Mesenchymal stem cell (in vitro differentiated cells and primary cell): ENCODE data around the gene MYL5.
A peak's percentile ranks its signal among the peaks of the same experiment; 100 is the strongest.
"Not testable (repeated sequence)": the region's sequence is repeated elsewhere in the genome, so short reads cannot be mapped to it uniquely, and the experiment has no call there.

Experiments
- DNase-seq: peaks from one replicate; pipeline ENCODE4 v3.0.0-alpha.2; 2013
- H2AFZ ChIP-seq: one replicate; pipeline ENCODE4 v1.6.1; 2013; ENCODE audit warnings: low read depth, mild to moderate bottlenecking, control low read depth, inconsistent platforms, low read length, moderate library complexity
- H2AK5ac ChIP-seq: 2 replicates; pipeline ENCODE4 v1.6.1; 2013; ENCODE audit warnings: low read length, moderate library complexity, mild to moderate bottlenecking, inconsistent platforms; ENCODE audit not compliant: severe bottlenecking
- H2BK120ac ChIP-seq: one replicate; pipeline ENCODE4 v1.6.1; 2013; ENCODE audit warnings: low read depth, mild to moderate bottlenecking, inconsistent platforms, low read length, moderate library complexity
- H2BK12ac ChIP-seq, 2 experiments: one replicate each; pipeline ENCODE4 v1.6.1; 2013; ENCODE audit warnings: inconsistent platforms in 2 of 2, low read length in 2 of 2, mild to moderate bottlenecking in 2 of 2, moderate library complexity in 2 of 2, control low read depth in 1 of 2
- H2BK15ac ChIP-seq: one replicate; pipeline ENCODE4 v1.6.1; 2013; ENCODE audit warnings: mild to moderate bottlenecking, low read depth, inconsistent platforms; ENCODE audit not compliant: poor library complexity, severe bottlenecking
- H2BK5ac ChIP-seq: 2 replicates; pipeline ENCODE4 v1.6.1; 2013; ENCODE audit warnings: low read depth, mild to moderate bottlenecking, low read length, control low read depth, inconsistent platforms; ENCODE audit not compliant: poor library complexity, severe bottlenecking
- H3K14ac ChIP-seq, 2 experiments: one replicate each; pipeline ENCODE4 v1.6.1; 2013; ENCODE audit warnings: inconsistent platforms in 2 of 2, low read length in 2 of 2, control low read depth in 1 of 2, mild to moderate bottlenecking in 1 of 2, moderate library complexity in 1 of 2
- H3K18ac ChIP-seq, 2 experiments: one replicate each; pipeline ENCODE4 v1.6.1; 2013; ENCODE audit warnings: inconsistent platforms in 2 of 2, low read length in 2 of 2, control low read depth in 1 of 2, low read depth in 1 of 2, mild to moderate bottlenecking in 1 of 2
- H3K23ac ChIP-seq, 2 experiments: one replicate each; pipeline ENCODE4 v1.6.1; 2013; ENCODE audit warnings: inconsistent platforms in 2 of 2, low read length in 2 of 2, mild to moderate bottlenecking in 2 of 2, moderate library complexity in 2 of 2, control low read depth in 1 of 2
- H3K27ac ChIP-seq: 2 replicates; pipeline ENCODE4 v1.5.1; 2013; ENCODE audit warnings: mild to moderate bottlenecking, moderate library complexity, low read length, control low read depth, inconsistent platforms; ENCODE audit not compliant: poor library complexity, severe bottlenecking
- H3K27me3 ChIP-seq, 2 experiments: 2 replicates each; pipeline versions ENCODE4 v1.6.1 to v1.7.0; 2013; ENCODE audit warnings: low read length in 2 of 2, mild to moderate bottlenecking in 2 of 2, moderate library complexity in 2 of 2, control low read depth in 1 of 2, inconsistent platforms in 1 of 2; ENCODE audit not compliant: control insufficient read depth in 1 of 2, insufficient read depth in 1 of 2
- H3K36me3 ChIP-seq, 2 experiments: 2 replicates each; pipeline versions ENCODE4 v1.6.1 to v1.7.0; 2013; ENCODE audit warnings: low read length in 2 of 2, control low read depth in 1 of 2, inconsistent platforms in 1 of 2, low read depth in 1 of 2, mild to moderate bottlenecking in 1 of 2; ENCODE audit not compliant: insufficient read depth in 2 of 2, control insufficient read depth in 1 of 2
- H3K4ac ChIP-seq, 2 experiments: one replicate each; pipeline ENCODE4 v1.6.1; 2013; ENCODE audit warnings: inconsistent platforms in 2 of 2, low read length in 2 of 2, mild to moderate bottlenecking in 2 of 2, moderate library complexity in 2 of 2, control low read depth in 1 of 2, low read depth in 1 of 2
- H3K4me1 ChIP-seq: 2 replicates; pipeline ENCODE4 v1.6.1; 2013; ENCODE audit warnings: low read depth, low read length, control low read depth; ENCODE audit not compliant: control insufficient read depth, insufficient read depth
- H3K4me2 ChIP-seq: 2 replicates; pipeline ENCODE4 v1.6.1; 2013; ENCODE audit warnings: low read length, mild to moderate bottlenecking, inconsistent platforms; ENCODE audit not compliant: poor library complexity, severe bottlenecking
- H3K4me3 ChIP-seq, 2 experiments: 2 replicates each; pipeline versions ENCODE4 v1.5.1 to v1.7.0; 2013; ENCODE audit warnings: low read length in 2 of 2, mild to moderate bottlenecking in 2 of 2, control low read depth in 1 of 2, low read depth in 1 of 2; ENCODE audit not compliant: insufficient read depth in 1 of 2
- H3K79me1 ChIP-seq: replicated peaks from 2 replicates; pipeline ENCODE4 v1.6.1; 2013; ENCODE audit warnings: mild to moderate bottlenecking, control low read depth, low read length, inconsistent platforms; ENCODE audit not compliant: poor library complexity, severe bottlenecking
- H3K9ac ChIP-seq: 2 replicates; pipeline ENCODE4 v1.7.0; 2013; ENCODE audit warnings: mild to moderate bottlenecking, low read length, moderate library complexity
- H3K9me3 ChIP-seq: 2 replicates; pipeline ENCODE4 v1.7.0; 2013; ENCODE audit warnings: mild to moderate bottlenecking, low read length; ENCODE audit not compliant: control insufficient read depth
- H4K8ac ChIP-seq: one replicate; pipeline ENCODE4 v1.6.1; 2013; ENCODE audit warnings: inconsistent platforms, mild to moderate bottlenecking, low read length, moderate library complexity
- H4K91ac ChIP-seq: one replicate; pipeline ENCODE4 v1.6.1; 2013; ENCODE audit warnings: mild to moderate bottlenecking, low read length, inconsistent platforms
- WGBS: methylation state at CpG from one replicate; pipeline ENCODE4 v1.1.7; 2013; ENCODE audit warnings: mixed read lengths; 5-methylcytosine and 5-hydroxymethylcytosine counted together

MYL5 gene

DNA sequence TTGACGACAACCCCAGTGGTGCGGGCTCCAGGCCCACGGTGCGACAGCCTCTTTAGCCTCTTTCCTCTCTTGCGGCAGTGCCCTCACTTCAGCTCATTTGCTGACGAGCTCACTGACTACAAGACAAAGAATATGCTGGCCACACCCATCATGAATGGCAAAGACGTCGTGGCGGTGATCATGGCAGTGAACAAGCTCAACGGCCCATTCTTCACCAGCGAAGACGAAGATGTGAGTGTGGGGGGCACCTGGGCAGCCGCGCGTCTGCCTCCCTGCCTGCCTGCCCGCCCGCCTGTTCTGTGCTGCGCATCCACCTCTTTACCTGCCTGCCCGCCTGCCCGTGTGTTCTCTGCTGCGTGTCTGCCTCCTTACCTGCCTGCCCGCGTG, 39.8 kb upstream of the MYL5 start:
- H2BK5ac ChIP-seq: no peak overlapping the region
- no peak overlapping the region for H2BK120ac ChIP-seq
- H3K36me3 ChIP-seq: no peaks in the 10 kb centered on the region
- no peak overlapping the region for H4K8ac ChIP-seq
- peaks cover 3% of the 10 kb centered on the region for H3K4me1 ChIP-seq
- no peak overlapping the region for H3K9ac ChIP-seq
- H3K27me3 ChIP-seq: peaks cover 6 to 18% of the 10 kb centered on the region in 2 experiments
- H2AFZ ChIP-seq: no peak overlapping the region
- no peaks in the 10 kb centered on the region for H3K79me1 ChIP-seq
- no peak overlapping the region for H2BK15ac ChIP-seq
- 87% methylated on average over 19 of the region's 23 CpGs for WGBS
- H3K4me3 ChIP-seq: no peak overlapping the region
- DNase-seq: no peak
- no peak overlapping the region for H3K4ac ChIP-seq
- H2AK5ac ChIP-seq: no peak overlapping the region
- no peak overlapping the region for H3K4me2 ChIP-seq
- H4K91ac ChIP-seq: no peak overlapping the region
- peaks cover 11% of the 10 kb centered on the region for H3K9me3 ChIP-seq
- H2BK12ac ChIP-seq: no peak overlapping the region
- H3K14ac ChIP-seq: no peak overlapping the region
- H3K23ac ChIP-seq: no peak overlapping the region
- no peak overlapping the region for H3K27ac ChIP-seq
- no peak overlapping the region for H3K18ac ChIP-seq

DNA sequence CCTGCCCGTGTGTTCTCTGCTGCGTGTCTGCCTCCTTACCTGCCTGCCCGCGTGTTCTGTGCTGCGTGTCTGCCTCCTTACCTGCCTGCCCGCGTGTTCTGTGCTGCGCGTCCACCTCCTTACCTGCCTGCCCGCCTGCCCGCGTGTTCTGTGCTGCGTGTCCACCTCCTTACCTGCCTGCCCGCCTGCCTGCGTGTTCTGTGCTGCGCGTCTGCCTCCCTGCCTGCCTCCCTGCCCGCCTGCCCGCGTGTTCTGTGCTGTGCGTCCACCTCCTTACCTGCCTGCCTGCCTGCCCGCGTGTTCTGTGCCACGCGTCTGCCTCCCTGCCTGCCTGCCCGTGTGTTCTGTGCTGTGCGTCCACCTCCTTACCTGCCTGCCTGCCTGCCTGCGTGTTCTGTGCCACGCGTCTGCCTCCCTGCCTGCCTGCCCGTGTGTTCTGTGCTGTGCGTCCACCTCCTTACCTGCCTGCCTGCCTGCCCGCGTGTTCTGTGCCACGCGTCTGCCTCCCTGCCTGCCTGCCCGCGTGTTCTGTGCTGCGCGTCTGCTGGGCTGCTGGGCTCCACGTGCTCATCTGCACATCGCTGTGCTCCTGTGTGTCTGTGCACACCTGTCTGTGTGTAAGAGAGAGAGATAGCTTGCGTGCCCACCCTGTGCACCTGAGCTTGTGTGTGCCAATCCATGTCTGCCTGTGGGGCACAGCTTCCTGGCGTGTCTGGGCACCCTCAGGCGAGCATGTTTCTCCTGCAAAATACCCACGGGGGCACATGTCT, 39.1 kb upstream of the MYL5 start:
- H3K27ac ChIP-seq, H3K79me1 ChIP-seq, H2BK15ac ChIP-seq, H3K4me3 ChIP-seq, H3K4ac ChIP-seq, H3K4me1 ChIP-seq, H3K18ac ChIP-seq, H3K36me3 ChIP-seq, H3K9ac ChIP-seq, H2BK120ac ChIP-seq, H2AK5ac ChIP-seq, H2AFZ ChIP-seq, H3K4me2 ChIP-seq, H3K14ac ChIP-seq, H2BK5ac ChIP-seq, DNase-seq, H4K8ac ChIP-seq, H3K23ac ChIP-seq, H2BK12ac ChIP-seq: not testable (repeated sequence)
- Histone ChIP-seq H3K27me3 (peaks cover 6 to 11% of the 10 kb centered on the region in 2 experiments), H4K91ac (peak overlapping the region; percentile 18), H3K9me3 (peaks cover 11% of the 10 kb centered on the region)
- 93% methylated on average over 46 of the region's 46 CpGs for whole genome bisulfite sequencing

- no peak for DNase-seq
- Histone ChIP-seq H3K9ac (no peak overlapping the region), H3K23ac (no peak overlapping the region), H3K4ac (no peak overlapping the region), H3K27me3 (peaks cover 4 to 6% of the 10 kb centered on the region in 2 experiments), H3K4me3 (no peak overlapping the region), H3K14ac (no peak overlapping the region), H2BK120ac (no peak overlapping the region), H3K4me1 (peaks cover 1% of the 10 kb centered on the region), H3K79me1 (no peaks in the 10 kb centered on the region), H2BK15ac (no peak overlapping the region), H3K18ac (no peak overlapping the region), H3K9me3 (peaks cover 10% of the 10 kb centered on the region), H4K8ac (no peak overlapping the region), H2AFZ (no peak overlapping the region), H3K36me3 (no peaks in the 10 kb centered on the region), H2BK5ac (no peak overlapping the region), H3K27ac (no peak overlapping the region), H2BK12ac (no peak overlapping the region), H4K91ac (no peak overlapping the region), H3K4me2 (no peak overlapping the region), H2AK5ac (no peak overlapping the region)
- 91% methylated on average over 22 of the region's 22 CpGs for WGBS
Measured at GRCh38 chr4:635851-636627, 38.3 kb upstream of the MYL5 start.

GRCh38 chr4:636628-637159, 37.6 kb upstream of the MYL5 start:
- Histone ChIP-seq H3K36me3 (no peaks in the 10 kb centered on the region), H3K27ac (no peak overlapping the region), H2BK15ac (no peak overlapping the region), H3K4ac (no peak overlapping the region), H3K14ac (no peak overlapping the region), H3K79me1 (no peaks in the 10 kb centered on the region), H2AFZ (no peak overlapping the region), H3K27me3 (peaks cover 4 to 6% of the 10 kb centered on the region in 2 experiments), H3K4me3 (no peak overlapping the region), H3K23ac (no peak overlapping the region), H4K8ac (no peak overlapping the region), H3K9ac (no peak overlapping the region), H2BK5ac (no peak overlapping the region), H2BK120ac (no peak overlapping the region), H3K4me2 (no peak overlapping the region), H3K4me1 (peaks cover 1% of the 10 kb centered on the region), H2AK5ac (no peak overlapping the region), H2BK12ac (no peak overlapping the region), H4K91ac (no peak overlapping the region), H3K9me3 (peaks cover 6% of the 10 kb centered on the region), H3K18ac (no peak overlapping the region)
- DNase-seq: no peak
- WGBS: 88% methylated on average over 10 of the region's 13 CpGs
